GM19455 (cell line): ENCODE measurements around the gene LAMC3.
"Not testable (repeated sequence)": the region's sequence is repeated elsewhere in the genome, so short reads cannot be mapped to it uniquely, and the experiment has no call there.

ENCODE experiments used
- ATAC-seq: cut with Tn5 transposase; IDR thresholded peaks from one replicate; pipeline ENCODE4 v1.9.1; 2021; ENCODE audit not compliant: unreplicated experiment

The LAMC3 gene

DNA sequence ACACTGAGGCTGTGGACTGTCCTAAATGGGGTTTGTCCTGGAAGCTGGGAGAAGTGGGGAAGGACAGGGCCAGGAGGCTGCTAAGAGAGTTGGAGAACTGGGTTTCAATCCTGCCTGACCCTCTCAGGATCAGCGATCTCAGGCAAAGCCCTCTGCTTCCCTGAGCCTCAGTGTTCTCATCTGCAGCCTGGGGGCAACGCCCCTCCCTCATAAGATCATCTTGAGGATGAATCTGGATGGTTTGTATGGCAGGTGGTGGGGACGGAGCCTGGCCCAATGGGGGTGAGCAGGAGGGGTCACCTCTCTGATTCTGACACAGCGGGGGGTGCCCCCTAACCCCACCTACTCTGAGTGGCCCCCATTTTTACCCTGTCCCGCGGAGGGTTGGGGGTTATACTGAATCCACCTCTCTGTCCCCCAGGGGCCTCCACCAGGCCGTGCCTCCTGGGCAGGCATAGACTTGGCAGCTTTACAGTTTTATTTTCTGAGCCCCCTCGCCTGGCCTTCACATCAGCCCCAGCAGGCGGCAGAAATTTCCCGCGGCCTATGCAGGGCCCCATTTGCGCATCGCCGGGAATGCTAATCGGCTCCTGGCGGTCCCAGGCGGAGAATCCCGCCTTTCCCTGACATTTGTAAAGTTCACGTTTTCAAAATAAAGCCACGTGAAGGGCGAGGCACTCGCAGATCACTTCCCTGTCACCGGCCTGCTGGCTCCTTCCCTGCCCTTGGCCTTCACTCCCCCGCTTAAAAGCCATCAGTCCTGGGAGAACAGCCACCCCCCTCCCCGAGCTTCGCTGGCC is 17.8 kb upstream of the LAMC3 start:
- ATAC-seq, result no peak

DNA sequence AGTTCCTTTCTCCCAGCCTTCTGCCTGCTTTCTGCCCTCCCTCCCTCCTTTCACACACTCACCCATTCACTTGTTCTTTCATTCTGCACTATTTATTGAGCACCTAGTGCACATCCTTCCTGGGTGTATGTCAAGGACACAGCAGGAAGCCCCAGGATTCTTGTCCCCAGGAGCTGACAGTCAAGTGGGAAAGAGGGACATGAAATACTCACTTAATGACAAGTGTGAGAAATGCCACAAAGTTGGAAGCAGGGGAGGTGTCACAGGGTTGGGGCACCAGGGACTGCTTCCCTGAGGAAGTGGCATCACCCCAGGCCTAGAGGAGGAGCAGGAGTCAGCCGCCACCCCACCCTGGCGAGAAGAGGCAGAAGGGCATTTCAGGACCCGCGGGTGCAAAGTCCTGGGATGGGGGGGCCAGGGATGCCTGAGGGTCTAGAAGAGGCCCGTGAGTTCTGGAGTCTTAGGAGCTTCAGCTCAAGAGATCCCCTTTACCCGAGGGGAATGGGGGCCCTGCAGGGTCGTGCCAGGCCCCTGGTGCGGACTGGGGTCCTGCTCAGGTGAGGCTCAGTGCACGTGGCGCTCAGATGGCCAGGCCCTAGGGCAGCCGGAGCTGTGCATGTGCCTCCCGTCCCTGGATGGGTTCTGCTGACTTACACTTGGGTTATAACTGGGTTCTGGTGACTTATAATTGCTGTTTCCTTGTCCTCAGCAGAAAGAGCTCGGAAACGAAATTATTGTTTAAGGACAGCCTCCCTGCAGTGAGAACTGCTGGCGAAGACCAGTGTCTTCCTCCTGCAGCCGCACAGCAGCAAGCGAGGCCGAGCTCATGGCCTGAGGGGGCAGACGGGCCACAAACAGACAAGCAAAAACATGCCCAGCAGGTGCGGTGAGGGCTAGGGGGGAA is 16.9 kb upstream of the LAMC3 start:
- no peak for ATAC-seq

DNA sequence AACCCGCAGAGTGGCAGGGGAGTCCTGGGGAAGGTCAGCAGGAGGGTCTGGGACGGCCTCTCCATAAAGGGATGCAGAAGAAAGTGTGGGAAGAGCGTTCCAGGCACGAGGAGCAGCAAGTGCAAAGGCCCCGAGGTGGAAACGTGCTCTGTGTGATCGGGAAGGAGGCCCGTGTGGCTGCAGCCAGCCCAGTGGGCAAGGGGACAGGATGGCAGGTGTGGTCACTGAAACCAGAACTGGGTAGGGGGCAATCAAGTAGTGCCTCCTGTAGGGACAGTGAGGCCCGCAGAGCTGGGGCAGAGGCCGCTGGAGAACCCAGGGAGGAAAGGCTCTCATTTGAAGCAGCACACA is 16.3 kb upstream of the LAMC3 start:
- ATAC-seq, result no peak

DNA sequence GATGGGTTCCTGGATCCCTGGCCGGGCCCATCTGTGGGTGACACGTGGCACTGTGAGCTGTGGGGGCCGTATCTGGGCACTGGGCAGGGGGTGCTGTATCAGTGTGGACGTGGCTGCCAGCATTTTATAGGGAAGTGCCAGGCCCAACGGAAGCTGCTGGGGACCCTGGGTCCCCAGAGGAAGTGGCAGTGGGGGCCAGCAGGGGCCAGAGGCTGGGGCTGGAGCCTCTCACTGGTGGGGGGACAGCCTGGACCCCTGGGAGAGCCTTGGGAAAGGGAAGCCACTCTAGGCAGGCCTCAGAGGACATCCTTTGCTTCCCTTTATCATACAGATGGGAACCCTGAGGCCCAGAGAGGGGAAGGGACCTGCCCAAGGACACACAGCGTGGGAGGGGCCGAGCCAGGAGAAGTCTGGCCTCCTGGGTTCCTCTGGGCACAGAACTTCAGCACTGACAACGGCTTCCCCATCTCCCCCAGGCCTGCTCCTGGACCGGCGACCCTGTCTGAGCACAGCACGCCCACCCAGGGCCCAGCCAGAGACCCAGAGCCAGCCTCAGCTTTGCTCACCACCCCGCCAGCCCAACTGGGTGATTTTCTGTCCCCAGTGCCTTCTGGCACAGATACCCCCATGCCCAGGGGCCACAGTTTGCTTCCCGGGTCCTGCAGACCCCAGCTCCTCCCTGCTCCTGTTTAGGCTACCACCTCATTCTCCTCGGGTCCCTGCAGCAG is 15.5 kb upstream of the LAMC3 start:
- ATAC-seq, result no peak

DNA sequence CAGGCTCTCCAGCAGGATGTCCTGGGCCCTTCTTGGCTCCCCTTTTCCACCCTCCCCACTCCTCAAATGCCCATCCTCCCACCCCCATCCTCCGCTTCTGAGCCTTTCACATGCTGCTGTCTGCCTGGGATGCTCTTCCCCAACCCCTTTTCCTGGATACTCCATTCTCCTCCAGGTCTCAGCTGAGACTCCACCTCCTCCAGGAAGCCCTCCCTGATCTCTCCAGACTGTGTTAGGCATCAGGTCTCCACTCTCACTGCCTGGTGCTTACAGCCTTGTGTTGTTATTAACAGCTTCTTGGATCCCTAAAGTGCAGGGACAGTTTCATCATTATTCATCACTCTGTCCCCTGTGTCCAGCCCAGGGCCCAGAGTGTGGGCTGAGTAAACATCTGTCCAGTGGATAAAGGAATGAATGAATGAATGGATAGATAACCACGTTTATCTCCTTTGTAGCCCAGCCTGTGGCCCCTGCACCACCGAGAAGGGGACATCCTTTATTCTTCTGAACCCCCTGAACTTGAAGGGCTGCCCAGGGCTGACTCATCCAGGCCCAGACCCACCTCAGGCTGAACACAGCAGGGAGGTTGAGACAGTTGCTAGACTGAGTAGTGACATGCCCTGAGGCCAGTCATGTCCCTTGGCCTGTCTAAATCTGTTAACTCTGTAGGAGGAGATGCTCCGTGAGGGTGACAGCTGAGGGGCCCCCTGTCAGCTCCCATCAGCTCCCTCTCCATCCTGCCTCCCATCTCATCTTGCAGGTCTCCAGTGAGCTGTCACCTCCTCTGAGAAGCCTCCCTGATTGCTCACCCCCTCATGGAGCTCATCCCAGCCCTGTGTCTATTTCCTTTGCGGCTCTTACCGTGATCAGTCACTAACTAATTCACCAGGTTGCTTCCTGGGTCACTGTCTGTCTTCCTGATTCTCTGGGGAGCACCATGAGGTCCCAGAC is 14.6 kb upstream of the LAMC3 start:
- ATAC-seq, result no peak

DNA sequence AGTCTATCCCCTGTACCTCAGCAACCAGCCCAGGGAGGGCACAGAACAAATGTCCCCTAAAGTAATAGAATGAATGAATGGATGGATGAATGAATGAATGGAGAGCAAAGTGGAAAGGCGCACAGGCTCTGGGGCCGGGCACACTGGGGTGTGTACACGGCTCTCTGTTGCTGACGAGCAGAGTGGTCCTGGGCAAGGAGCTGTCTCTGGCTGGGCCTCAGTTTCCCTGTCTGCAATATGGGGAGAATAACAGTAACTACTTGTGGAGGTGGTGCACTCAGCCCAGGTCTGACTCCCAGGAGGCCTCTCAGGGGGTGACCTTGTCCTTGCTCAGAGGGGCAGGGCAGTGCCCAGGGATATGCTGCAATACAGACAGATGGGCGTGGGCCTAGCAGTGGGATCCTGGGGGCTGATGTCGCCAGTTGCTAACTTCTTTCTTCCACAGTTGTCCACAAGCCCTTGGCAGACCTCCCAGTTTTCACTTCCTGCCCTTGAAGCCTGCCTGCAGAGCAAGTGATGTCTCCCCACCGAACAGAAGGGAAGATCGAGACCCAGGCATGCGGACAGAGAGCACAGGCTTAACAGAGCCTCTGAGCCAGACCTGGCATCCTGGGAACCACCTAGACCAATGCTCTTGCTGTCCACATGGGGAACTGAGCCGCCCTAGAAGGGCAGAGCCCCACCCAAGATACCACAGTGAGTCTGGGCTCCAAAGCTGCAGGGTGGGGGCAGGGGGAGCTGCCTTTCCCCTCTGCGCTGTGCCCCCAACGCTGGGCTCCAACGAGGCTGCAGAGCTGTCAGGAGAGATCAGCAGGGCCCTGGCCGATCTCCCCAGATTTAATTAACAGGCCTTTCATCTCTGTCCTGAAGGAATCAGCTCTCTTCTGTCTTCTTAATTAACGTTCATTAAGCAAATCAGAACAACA is 13.6 kb upstream of the LAMC3 start:
- no peak for ATAC-seq

DNA sequence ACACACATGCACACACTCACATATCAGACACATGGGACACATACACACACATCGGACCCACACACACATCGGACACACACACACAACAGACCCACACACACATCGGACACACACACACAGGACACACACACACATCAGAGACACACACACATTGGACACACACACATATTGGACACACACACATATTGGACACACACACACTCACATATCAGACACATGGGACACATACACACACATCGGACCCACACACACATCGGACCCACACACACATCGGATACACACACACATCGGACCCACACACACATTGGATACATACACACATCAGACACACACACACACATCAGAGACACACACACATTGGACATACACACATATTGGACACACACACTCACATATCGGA is 12.8 kb upstream of the LAMC3 start:
- ATAC-seq, result no peak

DNA sequence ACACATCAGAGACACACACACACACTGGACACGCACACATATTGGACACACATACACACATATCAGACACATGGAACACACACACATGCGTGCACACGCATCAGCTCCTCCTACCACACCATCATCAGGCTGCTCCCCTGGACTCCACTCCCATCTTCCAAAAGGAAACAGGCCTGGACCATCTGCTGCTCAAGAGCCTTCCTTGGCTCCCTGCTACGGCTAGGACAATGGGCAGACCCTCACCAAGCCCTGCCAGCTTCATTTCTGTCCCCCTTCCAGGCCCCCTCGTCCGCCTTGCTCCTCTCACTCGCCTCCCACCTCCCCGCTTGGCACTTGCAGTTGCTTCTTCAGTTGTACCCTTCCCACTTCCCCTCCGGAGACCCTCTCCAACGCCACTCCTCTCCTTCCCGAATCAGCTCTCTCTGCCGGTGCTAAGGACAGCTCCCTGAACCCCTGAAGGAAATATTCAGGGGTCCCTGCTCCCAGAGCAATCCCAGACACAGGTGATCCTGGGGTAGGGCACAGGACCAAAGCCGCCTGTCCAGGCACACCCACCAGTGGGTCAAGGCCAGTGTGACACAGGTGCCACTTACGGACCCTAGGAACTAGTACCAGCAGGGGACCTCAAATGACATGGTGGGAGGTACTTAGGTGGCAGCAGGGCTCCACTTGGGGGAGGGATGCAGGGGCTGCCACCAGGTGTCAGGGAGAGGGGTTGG is 12.1 kb upstream of the LAMC3 start:
- no peak for ATAC-seq

DNA sequence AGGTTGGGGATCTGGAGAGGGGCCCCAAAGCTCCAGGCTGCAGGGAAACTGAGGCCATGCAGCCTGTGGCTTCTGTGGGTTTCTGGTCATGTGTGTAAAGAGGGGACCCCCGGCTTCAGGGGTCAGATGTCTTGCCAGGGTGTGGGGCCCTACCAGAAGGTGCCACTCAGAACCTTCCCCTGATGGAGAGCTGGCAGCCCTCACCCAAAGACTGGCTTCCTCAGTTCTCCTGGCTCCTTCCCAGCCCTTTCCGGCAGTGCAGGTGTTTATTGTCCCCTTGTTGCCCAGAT is 11.6 kb upstream of the LAMC3 start:
- ATAC-seq, result no peak

DNA sequence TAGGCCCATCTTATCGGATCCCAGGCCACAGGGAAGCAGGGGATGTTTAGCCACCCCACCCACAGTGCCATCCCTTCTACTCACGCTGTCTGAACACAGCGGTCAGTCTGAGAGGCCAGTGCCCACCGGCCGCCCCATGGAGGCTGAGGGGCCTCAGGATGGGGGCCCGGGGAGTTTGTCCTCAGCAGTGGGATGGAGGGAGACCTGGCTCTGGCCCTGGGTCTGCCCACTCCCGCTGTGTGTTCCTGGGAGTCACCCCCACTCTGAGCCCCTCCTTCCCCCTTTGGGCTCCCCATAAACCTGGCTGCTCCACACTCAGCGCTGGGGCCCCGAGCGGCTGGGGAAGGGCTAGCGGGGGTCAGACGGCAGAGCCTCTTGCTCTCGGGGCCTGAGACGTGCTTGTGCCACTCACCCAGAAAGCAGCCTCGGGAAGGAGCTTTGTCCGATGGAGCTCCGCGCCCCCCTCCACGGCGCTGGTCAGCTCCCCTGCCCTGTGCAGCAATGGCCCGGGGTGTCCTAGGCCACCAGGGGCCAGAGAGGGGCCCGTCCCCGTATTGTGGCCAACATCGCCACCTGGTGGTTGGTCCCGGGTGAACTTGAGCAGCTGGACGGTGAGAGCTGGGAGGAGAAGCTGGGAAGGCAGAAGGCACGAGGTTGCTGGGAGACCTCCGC is 10.9 kb upstream of the LAMC3 start:
- no peak for ATAC-seq

DNA sequence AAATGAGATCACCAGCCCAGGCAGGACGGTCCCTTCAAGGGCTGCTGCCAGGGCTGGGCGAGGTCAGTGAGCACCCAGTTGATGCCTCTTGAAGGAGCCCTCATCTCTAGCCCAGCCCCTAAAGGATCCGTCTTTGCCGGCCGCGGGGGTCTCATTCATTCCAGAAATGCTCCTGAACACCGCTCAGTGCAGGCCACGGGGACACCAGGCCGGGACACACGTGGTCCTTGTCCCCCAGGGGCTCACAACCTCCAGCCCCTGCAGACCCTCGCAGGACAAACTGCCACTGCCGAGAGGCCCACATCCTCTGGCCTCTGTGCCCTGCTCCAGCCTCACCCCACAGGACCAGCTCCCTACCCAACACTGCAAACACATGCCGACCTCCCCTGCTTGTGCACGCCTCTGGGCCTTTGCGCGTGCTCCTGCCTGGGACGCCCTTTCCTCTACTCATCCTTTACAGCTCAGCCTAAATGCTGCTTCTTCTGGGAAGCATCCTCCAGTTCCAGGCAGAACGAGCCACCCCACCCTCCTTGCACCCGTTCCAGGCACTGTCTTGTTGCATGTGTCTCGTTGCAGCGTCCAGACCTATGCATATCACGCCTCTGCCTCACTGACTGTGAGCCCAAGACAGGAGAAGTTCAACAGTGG is 10.3 kb upstream of the LAMC3 start:
- no peak for ATAC-seq

DNA sequence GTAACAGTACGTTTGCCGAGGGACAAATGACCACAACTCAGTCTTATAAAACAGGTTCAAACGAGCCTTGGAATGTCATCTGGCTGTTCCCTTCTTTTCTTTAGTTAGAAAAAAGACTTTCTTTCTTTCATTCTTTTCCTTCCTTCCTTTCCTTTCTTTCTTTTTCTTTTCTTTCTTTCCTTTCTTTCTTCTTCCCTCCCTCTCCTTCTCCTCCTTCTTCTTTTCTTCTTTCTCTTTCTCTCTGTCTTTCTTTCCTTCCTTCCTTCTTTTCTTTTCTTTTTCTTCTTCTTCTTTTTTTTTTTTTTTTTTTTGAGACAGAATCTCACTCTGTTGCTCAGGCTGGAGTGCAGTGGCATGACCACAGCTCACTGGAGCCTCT is 9.7 kb upstream of the LAMC3 start:
- ATAC-seq, result no peak

DNA sequence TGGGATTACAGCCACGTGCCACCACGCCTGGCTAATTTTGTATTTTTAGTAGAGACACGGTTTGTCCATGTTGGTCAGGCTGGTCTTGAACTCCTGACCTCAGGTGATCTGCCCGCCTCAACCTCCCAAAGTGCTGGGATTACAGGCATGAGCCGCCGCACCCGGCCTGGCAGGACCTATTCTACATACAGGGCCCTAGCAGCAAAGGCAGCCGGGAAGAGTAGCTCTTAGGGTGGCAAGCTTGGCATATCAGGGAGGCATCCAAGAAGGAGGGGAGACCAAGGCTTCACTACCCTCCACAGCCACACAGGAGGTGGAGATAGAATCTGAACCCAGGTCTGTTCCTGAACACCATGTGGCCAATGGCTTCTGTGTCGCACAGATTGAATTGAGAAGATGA is 8.4 kb upstream of the LAMC3 start:
- ATAC-seq, result not testable (repeated sequence)

DNA sequence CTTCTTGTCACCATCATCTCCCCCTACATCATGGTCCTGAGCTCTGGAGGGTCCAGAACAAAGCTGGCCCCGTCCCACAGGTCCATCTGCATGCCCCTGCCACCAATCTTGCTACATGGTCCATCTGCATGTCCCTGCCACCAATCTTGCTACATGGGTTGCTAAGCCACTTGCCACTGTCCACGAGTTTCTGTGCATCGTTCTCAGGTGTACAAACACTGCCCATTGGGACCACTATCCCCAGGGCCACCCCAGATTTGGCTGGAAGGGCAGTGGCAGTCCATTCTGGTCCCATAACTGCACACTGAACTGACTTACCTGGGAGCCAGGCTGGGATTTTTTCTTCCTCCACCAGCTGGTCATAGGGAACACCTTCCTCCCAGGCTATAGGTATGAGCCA is 8.0 kb upstream of the LAMC3 start:
- ATAC-seq, result no peak

DNA sequence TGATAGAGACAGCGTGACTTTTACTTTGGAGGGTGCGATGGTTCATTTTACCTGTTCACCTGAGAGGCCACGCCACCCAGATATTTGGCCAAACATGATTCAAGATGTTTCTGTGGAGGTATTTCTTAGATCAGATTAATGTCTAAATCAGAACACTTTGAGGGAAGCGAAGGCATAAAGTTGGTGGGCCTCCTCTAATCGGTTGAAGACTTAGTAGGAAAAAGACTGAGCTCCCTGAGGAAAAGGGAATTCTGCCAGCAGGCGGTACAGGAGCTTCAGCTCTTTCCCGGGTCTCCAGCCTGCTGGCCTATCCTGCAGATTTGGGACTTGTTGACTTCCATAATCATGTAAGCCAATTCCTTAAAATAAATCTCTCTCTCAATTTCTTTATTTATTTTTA is 7.0 kb upstream of the LAMC3 start:
- ATAC-seq, result no peak

DNA sequence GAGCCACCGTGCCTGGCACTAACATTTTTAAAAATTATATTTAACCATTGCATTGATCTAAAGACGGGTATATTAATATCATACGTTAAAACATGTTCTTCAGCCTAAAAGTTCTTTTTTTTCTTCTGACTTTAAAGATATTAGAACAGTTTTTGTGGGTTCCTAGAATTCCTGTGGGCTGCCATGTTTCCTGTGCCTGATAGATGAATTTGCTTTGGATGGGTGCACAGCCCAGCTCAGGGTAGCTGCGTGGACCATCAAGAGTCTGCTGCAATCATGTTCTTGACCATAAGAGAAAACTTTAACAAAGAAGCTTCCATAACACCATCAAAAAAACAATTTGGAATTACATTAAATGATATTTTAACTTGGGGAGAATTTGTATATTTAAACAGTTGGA is 2.4 kb upstream of the LAMC3 start:
- no peak for ATAC-seq

DNA sequence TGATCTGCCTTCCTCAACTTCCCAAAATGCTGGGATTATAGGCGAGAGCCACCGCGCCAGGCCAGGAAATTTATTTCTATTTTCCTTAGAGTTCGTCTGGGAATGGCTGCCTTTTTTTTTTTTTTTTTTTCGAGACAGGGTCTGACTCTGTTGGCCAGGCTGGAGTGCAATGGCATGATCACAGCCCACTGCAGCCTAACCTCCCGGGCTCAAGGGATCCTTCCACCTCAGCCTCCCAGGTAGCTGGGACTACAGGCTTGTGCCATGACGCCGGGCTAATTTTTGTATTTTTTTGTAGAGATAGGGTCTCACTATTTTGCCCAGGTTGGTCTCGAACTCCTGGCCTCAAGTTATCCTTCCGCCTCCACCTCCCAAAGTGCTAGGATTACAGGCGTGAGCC is 888 bp upstream of the LAMC3 start:
- no peak for ATAC-seq

DNA sequence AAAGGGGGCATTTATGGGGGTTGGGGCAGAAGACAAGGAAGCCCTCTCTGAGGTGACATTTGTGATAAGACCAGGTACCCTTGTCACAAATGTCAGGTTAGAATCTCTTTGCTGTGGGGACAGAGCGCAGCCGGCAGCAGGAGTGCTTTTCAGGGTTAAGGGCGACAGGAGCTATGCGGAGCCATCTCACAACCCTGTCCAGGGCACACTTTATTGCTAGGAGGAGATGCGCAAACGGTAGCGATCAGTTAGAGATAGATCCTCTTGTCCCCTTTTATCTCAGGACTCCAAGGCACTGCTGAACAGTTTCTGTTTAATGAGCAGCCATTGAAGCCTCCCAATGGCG is 438 bp upstream of the LAMC3 start:
- ATAC-seq, result no peak
